ENCODE measurements around the gene EFNA2.

EFNA2 gene

GRCh38 chr19:1260749-1261537, 24.7 kb upstream of the EFNA2 start:
- DNase-seq (ENCODE audit: low read depth in 2 of 2): peak; percentile 94 to 95

GRCh38 chr19:1261538-1261797, 24.2 kb upstream of the EFNA2 start:
- DNase-seq (ENCODE audit: low read depth in 2 of 2): no peak

GRCh38 chr19:1261798-1262622, 23.7 kb upstream of the EFNA2 start:
- no peak for DNase-seq (ENCODE audit: low read depth in 2 of 2)

GRCh38 chr19:1262623-1263123, 23.0 kb upstream of the EFNA2 start:
- no peak for DNase-seq (ENCODE audit: low read depth in 2 of 2)

GRCh38 chr19:1263188-1263587, 22.5 kb upstream of the EFNA2 start:
- DNase-seq (ENCODE audit: low read depth in 2 of 2): no peak

DNA sequence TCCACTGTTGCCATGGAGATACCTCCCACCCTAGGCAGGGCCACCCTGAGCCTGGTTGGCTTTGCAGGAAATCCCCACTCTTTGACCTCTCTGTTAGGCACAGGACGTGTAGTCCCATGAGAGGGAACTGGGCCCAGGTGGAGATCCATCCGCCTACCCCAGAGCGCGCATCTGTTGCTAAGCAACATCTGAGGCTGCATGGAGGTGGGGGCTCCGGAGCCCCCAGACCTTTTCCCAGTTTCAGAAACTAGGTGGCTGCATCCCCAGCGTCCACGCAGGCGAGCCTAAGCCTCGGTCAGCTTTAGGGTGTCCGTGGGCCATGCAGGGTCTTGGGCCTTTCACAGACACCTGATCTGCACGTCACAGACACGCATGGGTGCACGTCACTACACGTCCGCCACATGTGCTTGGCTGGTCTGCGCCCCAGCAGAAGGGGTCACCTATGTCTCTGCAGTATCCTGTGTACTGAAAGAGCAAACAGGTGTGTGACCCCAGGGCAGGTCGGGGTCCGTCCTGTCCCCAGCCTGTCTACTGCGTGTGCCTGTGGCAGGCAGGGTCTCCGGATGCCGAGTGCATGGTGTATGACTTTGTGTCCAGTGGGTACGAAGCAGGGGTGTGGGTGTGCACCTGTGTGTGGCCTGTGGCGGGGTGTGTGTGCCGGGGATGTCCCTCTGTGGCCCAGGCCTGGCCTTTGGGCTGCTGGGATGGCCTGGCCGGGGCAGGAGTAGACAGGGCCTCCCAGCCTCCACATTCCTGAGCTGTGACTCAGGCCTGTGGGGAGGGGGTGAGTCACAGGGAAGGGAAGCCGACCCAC, 20.7 kb upstream of the EFNA2 start:
- DNase-seq (ENCODE audit: low read depth in 2 of 2): no peak

DNA sequence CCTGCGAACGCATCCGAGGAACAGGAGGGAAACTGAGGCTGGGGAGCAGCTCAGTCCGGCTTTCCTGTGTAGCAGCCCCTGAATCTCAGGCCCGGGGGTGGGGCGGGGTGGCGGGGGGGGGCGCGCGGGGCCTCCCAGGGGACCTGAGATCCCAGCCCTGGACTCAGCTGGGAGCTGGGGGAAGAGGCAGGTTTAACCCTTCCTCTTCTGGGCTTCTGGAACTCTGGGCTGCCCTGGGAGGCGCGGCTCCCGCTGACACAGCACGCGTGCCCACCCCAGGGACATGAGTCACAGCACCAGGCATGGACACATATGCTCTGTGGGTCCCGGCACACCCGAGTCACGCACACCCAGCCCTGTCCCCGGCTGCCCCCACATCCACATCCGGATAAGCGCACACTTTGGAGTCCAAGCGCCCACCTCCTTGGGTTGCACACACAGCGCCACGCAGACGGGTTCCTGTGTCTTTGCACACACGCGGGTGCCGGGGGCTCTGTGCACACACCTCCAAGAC, 20.0 kb upstream of the EFNA2 start:
- no peak for DNase-seq (ENCODE audit: low read depth in 2 of 2)

DNA sequence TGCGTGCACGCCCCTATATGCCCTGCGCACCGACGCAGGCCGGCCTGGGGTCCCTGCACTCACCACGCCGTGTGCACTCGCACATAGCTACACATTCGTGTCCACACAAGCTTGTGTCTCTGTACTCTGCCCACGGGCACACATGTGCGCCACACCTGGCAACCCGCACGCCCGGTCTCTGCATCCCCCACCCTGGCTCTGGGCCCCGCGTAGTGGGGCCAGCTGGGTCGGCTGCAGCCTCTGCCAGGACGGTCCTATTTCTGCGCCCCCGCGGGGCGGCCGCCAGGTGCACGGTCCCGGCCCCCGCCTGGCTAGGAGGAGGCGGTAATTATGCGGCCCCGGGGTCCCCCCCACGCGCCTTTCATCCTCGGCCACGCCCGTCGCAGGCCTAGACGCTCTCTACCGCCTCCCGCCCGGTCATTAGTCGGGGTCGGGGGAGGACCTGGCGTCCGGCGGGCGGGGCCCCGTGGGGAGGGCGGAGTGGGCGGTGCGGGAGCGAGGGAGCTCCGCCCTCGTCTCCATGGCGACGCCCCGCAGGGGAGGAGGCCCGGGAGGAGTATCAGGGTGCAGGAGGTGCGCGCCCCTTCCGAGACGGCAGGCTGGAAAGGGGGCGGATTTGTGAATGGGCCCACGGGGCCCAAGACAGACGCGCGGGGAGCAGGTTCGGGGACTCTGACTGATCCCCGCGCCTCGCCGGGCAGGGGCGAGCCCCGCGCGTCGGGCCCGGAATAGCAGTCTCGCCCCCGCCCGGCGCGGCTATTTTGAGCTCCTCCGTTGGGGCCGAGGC, 19.4 kb upstream of the EFNA2 start:
- DNase-seq (ENCODE audit: low read depth in 2 of 2): peak in 1 of 2 donors; percentile 68

GRCh38 chr19:1266916-1267476, 18.7 kb upstream of the EFNA2 start:
- DNase-seq (ENCODE audit: low read depth in 2 of 2): no peak

- DNase-seq (ENCODE audit: low read depth in 2 of 2): no peak
Measured at GRCh38 chr19:1267477-1268225, 18.0 kb upstream of the EFNA2 start.

- no peak for DNase-seq (ENCODE audit: low read depth in 2 of 2)
Measured at GRCh38 chr19:1268226-1269064, 17.2 kb upstream of the EFNA2 start.

DNA sequence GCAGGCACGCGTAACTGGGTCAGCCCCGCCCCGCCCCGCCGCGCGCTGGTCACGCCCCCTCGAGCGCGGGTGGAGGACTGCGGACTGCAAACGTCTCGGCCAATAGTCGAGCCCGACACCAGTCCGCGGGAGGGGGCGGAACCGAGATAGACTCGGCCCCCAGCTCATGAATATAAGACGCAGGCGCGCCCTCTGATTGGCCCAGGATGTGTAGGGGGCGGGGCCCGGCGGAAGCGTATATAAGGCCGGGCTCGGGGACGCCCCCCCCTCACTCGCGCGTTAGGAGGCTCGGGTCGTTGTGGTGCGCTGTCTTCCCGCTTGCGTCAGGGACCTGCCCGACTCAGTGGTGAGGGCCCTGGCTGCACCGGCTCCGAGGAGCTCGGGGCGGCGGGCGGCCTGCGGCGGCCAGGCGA, 16.6 kb upstream of the EFNA2 start, which contains the start of gene CIRBP:
TSS of gene CIRBP (plus strand) at position 268 of the 413 bp plus-strand sequence. CDS start 1,602 bp downstream, outside the sequence.
- DNase-seq (ENCODE audit: low read depth in 2 of 2): peak; percentile 99

GRCh38 chr19:1269478-1270212, 16.0 kb upstream of the EFNA2 start:
- peak; percentile 66 to 71 for DNase-seq (ENCODE audit: low read depth in 2 of 2)

GRCh38 chr19:1270213-1270853, 15.3 kb upstream of the EFNA2 start:
- DNase-seq (ENCODE audit: low read depth in 2 of 2): no peak

GRCh38 chr19:1270854-1271527, 14.7 kb upstream of the EFNA2 start:
- no peak for DNase-seq (ENCODE audit: low read depth in 2 of 2)

DNA sequence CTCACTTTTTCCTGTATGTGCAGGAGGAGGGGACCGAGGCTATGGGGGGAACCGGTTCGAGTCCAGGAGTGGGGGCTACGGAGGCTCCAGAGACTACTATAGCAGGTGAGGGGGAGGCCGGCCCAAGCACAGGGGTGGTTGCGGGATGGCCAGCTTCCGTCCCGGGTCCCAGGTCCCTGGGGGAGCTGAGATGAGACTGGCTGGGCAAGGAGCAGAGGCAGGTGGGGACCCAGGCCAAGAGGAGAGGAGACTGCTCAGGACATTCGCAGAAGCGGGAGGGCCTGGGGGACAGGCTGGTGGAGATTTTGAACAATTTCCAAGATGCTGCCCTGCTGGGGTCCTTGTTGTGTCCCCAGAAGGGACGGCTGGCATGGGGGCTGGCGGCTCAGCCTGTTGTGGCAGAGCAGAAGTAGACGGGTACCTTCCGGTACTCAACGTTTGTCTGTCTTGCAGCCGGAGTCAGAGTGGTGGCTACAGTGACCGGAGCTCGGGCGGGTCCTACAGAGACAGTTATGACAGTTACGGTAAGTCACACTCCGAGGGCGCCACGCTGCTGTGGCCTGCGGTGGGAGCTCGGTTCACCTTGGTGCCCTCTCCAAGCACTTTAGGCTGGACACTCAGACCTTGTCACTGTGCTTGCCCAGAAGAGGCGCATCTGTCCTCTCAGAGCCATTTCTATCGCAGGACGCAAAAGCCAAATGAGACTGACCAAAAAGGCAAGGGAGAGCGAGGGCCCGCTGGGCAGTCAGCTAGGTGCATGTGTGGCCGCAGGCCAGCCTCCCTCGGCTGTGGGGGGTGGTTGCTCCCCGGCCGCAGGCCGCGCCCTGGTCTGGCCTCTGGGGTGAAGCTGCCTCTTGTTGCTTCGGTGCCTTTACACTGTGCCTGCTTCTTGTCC, 13.9 kb upstream of the EFNA2 start:
- no peak for DNase-seq (ENCODE audit: low read depth in 2 of 2)

Data from activated CD8-positive, alpha-beta memory T cell treated with anti-CD3 and anti-CD28 coated beads for 4 hours (primary cell).